Endometrial microvascular endothelial cells (primary cell): ENCODE results near the gene HECW1. TPM values are rescaled to one million over a fixed set of nuclear protein-coding genes. Genes with fewer than 3 reads are reported as not detected.
"Not testable (repeated sequence)": the region's sequence is repeated elsewhere in the genome, so short reads cannot be mapped to it uniquely, and the experiment has no call there.

ENCODE experiments used
- in situ Hi-C: cut with HindIII; loops from 2 replicates; pipeline ENCODE4 v1.10.0; 2017; ENCODE audit warnings: low sequenced_read_pairs, low pct_unique_long_range_greater_than_20kb; ENCODE audit errors: inconsistent ontology term
- total RNA-seq: library from RNA; depleted of rRNA; stranded (reverse); fragments of >200 nt; gene quantifications from one replicate; pipeline ENCODE4 v1.2.3, GENCODE V29; 2015; ENCODE audit errors: inconsistent ontology term

HECW1 gene
- total RNA-seq, 1 donor from 2014 or later: not detected

DNA sequence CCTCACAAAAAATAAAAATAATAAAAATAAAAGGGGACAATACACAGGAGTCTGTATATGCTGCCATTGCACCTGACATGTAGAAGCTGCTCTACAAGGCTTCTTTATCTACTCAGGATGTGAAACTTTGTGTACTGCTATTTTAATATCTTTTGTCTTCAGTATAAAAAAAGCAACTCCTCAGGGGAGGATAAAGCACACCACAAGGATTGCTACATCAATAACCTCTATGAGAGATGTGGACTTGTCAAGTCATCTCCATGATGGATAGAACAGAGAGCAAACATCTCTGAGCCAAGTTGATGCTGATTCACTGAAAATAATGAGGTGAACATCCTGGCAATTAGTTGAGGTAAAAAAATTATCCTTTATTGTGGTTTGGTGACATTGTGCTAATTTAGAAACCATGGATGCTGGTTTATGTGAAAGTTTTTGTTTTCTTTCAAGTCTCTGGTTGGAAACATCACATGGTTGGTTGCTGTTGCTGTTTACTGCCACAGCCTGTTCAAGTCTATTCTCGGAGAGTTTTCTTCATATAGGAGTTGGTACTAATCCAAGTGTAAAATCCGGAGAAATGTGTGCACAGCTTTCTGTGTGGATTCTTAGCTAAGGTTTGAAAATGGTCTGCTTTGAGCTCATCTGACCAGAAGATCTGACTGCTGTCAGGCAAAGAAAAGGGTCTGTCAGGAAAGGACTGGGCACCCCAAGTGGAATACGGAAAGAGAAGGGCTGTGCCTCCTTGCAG, 1.5 kb upstream of the HECW1 start:
- in situ Hi-C loops: no loop called here

DNA sequence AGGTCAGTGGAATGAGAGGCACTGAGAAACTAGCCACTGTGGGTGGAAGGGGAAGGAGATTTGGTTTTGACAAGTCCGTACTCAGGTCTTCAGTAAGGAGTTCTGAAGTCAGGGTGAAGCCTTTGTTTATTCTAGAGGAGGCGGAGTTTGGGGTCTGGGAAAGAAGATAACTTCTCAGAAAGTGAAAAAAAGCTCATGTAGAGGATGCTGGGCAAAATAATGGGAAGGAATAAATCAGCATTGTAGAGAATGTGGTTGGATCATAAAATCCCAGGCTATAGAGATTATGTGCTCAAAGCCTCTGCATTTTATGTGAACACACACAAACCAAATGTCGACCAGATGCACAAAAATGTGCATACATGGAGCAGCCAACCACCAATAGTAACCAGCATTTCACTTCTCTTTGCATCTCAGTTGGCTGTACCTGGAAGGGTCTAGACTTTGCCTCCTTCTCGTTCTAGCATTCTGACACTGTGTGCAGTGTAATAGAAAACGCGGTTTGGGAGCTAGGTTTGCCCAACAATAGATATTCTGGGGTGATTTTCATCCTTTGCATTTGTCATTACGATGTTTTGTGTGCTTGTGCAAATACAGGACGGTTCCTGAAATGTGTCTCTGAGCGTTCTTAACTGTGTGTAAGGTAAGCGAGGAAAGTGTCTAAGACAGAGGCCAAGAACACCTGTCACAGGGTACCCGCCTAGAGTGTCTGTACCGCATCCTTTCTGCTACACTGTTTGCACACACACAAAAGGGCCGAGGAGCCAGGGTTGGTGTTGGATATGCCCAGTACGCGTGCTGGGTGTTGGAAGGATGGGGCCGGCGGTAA, 603 bp upstream of the HECW1 start:
- in situ Hi-C loops: no loop called here

DNA sequence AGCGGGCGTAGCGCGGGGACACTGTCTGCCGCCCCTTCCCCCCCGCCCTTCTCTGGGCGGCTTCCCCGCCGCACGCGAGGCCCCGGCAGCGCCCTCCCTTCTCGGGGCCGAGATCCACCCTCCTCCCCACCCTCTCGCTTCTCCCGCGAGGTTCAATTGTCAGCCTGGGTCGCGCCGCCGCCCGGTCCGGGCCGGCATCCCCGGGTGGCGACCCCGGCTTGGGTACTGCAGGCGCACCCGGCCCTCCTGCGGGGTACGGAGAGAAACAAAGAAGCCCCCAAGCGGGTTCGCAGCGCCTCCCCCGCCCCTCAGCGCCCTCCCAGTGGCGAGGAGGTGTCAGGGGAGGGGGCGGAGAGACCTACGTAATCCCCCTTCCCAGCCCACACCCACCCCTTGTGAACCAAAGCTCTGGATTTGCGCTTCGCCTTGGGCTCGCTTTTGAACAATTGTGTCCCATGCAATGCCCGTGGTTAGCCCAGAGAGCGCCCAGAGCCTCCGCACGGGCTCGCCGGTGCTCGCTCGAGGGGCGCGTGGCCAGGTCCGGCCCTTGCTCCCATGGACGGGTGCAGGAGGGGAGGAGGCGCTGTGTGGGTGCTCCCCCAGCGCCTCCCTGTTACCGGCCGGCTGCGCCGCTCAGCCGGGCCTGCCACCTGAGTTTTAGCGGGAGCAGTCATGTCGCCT, 634 bp downstream of the HECW1 start:
- in situ Hi-C loops: no loop called here

DNA sequence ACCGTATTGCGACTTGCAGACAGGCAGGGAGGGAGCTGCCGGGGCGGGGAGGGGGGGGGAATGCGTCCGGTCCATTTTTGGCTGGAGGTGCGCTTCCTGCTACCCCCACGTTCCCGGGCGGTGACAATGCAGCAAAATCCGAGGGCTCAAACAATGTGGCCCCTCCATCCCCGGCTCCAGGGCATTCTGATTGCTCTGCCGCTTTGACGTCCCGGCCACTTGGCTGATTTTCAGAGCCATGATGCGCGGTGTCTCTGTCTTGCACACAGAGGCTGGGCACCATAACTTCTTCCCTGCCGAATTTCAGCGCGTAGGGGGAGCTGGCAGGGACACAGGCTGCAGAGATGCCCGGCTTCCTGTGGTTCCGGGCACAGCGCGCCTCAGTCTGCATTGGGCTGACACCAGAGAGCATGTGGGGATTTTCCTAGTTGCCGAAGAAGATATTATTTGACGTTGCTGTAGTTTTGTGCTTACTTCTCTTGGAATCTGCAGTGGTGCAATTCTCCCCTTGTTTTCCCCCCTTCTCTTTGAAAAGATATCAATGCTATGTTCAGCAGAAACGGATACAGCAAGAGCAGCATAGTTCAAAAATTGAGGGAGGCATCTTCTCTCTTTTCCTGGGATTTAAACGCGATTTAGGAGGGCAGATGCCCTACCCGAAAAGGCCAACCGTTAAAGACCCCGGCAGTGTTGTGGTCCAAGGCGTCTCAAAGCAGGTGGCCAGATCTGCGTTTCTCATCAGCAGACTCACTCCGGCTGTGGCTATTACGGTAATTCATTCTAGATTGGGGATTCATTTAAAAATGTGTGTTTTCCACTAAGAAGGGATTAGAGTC, 1.4 kb downstream of the HECW1 start:
- in situ Hi-C loops: no loop called here

DNA sequence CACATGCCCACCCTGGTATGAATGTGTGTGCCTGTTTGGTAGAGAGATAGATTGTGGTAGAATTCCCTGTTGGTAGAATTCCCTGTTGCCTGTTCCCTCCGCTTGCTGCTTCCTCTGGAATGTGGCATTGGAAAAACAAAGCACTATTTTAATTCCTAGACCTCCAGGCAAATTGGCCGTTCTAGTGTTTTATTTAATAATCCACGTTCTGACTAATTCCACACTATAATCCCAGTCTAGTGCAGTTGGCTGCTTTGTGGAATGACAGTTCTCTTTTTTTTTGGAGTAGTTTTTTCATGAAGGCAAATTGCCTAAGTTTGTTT, 2.0 kb downstream of the HECW1 start:
- in situ Hi-C loops: no loop called here

DNA sequence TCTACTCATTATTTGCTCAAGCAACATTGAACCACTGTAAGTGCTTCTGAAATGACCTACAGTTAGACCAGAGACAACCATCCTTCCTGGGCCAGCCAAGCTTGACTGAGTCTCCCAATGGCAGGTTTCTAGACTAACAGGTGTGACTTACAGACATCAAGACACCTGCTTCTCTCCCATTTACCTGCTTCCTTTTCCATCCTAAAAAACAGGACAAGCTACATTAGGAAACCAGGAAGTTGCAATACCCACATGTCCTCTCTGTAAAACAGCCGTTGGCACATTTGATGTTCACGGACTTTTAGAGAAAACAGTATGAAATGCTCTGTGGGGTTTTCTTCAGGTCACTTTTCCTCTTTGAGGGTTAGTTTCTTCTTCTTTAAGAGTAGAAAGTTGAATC, 4.0 kb downstream of the HECW1 start:
- in situ Hi-C loops: no loop called here

DNA sequence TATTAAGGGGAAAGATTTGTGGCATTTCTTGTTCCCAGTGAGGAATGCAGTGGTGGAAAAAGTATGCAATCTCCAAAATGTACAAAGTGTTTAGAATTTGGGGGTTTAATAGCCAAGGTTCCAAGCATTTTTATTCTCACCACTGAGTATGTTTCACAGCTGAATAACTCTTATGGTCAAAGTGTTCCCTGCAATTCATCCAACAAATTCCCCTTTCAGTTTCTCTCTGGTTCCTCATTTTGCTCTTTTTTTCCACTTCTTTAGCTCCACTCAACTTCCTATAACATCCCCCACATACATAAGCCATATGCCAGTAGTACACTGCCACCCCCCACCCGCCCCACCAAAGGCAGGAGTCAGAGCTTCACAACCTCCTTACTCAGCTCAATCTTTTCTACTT, 4.6 kb downstream of the HECW1 start:
- in situ Hi-C loops: no loop called here

DNA sequence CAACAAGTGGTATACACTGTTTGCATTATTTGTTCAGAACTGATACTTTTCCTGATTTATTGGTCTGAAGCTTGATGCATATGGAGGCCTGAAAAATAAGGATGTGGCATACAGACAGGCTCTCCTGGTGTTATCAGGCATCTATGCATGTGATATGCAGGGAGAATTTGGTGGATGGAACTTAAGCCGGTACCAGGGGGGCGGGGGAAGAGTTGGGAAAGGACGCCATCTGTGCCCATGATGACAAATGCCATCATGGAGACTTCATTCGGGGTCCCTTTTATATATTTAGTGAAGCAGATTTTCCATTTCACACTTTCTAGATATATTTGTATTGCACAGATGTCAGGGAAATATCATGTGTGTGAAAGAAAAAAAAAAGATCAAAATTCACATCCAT, 5.4 kb downstream of the HECW1 start:
- in situ Hi-C loops: no loop called here

DNA sequence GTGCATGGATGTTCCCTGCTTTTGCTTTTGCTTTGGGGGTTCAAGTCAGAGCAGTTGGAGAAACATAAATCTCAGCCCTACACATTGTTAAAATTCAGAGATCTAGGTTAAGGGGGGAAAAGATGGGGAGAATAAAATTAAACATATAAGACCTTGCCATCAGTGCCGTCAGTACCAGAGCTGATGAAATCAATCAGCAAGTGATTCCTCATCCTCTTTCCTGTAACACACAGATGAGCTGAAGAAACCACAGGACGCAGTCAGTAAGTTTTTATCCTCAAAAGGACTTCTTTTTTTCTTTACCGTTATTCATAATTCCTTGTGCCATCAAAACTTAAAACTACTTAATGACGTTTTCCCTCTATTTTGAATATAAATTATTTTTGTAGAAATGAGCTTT, 5.9 kb downstream of the HECW1 start:
- in situ Hi-C loops: no loop called here

DNA sequence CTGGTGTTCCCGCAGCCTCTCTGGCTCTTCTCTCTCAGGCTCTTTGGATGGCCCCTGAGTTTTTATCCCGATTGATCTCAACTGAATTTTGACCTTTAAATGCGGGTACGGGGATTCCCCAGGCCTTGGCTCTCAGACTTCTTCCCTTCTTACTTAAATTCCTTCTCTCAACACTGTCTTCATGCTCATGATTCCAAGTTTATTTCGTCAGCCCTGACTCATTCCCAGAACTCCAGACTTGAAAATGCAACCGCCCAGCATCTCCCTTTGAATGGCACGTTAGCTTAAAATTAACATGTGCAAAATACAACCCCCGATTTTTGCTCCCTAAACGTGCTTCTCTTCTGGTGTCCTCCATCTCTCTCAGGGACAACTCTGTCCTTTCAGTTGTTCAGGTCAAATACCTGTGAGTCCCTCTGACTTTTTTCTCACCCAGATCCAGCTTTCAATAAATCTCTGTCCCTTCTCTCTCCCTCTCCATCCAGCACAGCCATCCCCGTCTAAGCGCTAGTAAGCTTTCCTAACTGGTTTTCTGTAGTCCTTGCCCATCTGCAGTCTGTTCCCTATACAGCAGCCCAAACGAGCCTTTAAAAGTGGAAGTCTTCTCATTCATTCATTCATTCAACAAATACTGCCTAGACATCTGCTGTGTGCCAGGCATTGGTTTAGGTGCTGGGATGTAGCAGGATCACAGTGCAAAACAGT, 7.1 kb downstream of the HECW1 start:
- in situ Hi-C loops: no loop called here

DNA sequence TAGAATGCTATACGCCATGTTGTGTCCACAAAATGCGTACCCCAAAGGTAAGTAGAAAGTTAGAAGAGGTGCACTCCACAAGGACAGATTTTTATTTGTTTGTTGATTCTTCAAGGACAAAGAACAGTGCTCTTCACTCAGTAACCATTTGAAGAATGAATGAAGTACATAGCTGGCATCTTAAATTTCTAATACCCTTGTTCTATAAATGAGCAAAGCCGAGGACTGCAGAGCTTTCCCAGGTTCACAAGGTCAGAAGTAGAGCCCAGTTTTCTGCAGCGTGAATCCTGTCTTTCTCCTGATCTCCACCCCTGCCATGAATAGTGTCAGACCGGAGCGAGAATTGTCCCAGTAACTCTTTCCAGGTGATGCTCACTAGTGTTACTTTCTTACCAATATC, 9.5 kb downstream of the HECW1 start:
- in situ Hi-C loops: no loop called here

DNA sequence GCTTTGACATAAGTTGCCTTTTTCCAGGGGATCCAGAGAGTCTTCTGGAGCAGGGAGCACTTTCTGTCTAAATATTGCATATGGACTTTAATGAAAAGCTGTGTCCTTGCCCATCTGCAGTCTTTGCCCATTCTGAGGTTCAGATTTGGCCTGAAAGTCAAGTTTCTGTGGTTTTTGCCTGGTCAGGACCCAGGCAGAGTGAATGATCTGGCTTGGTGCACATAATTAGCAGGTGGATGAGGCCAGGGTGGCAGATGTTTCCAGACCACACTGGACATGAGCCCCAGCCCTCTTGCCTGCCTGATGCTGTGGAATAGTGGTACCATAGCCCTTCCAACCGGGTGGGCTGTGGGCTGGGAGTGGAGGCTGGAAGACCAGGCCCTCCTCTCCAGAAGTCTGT, 11.0 kb downstream of the HECW1 start:
- in situ Hi-C loops: no loop called here

DNA sequence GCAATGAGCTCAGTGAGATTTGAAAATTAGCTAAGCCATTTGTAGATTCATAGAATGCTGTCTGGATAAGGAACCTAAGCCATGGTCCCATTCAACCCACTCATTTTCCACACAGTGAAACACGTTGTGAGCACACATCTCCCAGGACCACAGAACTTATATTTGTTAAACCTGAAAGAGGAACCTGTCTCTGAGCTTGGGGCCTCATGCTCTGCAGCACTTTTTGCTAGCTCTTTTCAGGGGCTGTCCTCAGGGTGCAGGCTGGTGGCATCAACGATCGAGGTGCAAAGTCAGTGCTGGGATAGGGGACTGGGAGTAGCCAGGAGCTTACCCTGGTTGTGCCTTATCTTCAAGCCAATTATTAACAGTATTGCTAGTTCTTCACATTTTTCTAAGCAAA, 11.9 kb downstream of the HECW1 start:
- in situ Hi-C loops: no loop called here

DNA sequence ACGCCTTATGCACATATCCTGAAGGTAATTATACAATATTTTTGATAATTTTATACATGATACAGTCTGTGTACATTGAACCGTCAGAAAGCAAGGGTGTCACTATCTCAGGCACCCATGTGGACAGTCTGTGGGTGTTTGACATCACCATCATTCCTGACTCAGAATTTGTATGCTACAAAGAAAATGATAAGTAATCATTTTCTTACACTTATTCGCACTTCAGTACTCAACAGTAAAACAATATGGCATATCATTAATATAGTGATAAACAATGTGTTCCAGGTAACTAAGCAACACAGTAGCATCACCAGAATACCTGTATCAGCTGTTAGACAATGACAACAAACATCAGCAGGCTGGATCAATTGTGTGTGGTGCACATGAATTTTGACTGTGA, 17.9 kb downstream of the HECW1 start:
- in situ Hi-C loops: no loop called here

DNA sequence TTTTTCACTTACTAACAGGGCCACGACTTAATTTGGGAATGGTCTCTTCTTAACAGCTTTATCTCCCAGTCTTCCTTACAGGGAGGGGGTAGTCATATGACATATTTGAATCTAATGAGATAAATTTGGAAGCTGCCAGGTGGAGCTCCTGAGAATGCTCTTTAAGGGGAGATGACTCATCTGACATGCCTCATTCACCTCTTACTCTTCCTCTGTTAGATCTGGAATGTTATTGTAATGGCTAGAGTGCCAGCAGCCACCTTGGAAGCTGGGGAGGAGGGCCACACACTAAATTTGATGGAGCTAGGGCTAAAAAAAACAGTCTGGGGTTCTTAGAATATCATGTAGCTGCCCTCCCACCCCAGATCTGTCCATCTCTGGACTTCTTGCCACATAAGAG, 22.7 kb downstream of the HECW1 start:
- in situ Hi-C loops: no loop called here

DNA sequence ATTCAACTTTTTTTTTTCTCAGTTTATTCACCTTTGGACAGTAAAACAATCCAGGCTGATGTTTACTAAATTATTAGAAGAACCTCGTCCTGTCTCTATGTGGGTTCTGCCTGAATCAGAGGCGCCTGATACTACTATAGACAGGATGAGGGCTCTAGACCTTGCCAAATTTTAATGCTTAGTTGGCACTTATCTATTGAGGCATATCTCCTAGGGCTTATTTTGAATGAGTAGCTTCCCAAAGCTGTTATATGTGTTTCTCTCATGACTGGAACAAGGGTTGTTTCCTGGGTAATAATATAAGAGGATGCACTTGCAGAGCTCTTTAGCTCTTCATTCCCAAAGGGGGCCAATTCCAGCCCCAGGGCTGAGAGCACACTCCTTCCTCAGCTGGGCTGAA, 23.6 kb downstream of the HECW1 start:
- in situ Hi-C loops: no loop called here

DNA sequence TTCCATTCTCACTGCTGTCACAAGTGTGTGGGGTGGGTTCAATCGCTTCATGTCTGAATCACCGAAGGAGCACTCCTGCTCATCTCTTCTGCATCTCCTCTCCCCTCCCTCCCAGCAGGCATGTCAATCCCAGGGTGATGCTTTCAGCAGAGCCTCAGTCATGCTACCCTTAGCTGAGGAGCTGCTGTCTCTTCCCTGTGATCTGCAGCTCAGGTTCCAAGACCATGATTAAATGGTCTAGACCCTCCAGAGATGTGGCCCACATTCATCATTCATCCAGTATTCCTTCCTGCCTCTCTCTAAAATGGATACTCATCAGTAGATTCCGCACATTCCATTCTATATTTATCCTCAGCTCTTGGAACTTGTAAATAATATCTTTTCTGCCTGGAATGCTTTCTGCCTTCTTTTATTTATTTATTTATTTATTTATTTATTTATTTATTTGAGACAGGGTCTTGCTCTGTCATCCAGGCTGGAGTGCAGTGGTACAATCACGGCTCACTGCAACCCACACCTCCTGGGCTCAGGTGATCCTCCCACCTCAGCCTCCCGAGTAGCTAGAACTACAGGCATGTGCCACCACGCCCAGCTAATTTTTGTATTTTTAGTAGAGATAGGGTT, 24.8 kb downstream of the HECW1 start:
- in situ Hi-C loops: not testable (repeated sequence)

DNA sequence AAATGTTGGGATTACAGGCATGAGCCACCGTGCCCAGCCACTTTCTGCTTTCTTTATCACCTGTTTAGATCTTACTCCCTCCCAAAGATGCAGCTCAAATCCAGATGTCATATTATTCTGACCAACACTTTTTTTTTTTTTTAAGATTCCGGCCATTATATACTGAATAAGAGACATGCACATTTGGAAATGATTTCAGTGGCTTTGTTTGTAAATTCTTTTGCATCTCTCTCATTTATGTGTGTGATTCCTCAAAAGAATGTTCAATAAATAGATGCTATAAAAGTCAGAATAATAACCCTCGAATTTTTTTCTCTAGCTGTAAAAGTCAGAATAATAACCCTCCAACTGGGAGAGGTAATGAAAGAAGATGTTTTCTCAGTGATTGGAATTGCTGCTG, 25.4 kb downstream of the HECW1 start:
- in situ Hi-C loops: no loop called here
